Measurements from ENCODE around the gene SLC6A13. TPM values are rescaled to one million over a fixed set of nuclear protein-coding genes. Genes with fewer than 3 reads are reported as not detected.
"Not testable (repeated sequence)": the region's sequence is repeated elsewhere in the genome, so short reads cannot be mapped to it uniquely, and the experiment has no call there.

Gene SLC6A13
- total RNA-seq (2022) (0.72 and 1.3 TPM in 2 replicates), Bru-seq, nascent RNA (percentile 34 among the genes with signal in this experiment), BruChase-seq, experiment 1, labeled RNA remaining after a 6-hour chase (percentile 75 among the genes with signal in this experiment), BruChase-seq, experiment 2, labeled RNA remaining after a 2-hour chase (percentile 46 among the genes with signal in this experiment)
- long read RNA-seq = 0 reads

DNA sequence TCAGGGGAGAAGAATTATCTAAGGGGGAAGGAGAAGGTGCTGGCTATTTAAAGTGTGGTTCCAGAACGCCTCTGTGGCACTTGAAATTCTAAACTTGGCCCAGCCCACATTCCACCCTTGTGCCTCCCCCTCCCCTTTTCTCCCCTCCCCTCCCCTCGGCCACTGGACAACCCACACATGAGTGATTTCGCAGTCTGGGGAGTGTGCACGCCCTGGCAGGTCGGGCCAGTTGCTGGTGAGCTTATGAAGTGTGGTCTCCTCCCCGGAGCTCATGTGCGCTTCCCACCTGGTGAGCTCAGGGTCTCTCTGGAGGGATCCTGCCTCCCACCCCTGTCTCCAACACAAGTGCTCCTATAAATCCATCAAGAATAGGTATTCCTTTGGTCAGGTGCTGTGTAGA lies at the start of gene SLC6A13:
Gene SLC6A13 (minus strand): TSS at position 20 of the 400 bp plus-strand sequence. CDS start 2,784 bp downstream, outside the sequence.
- Mint-ChIP-seq H3K27me3 (ENCODE audit: insufficient read depth, unreplicated experiment) (peaks cover 48% of the 10 kb centered on the region), H3K4me1 (ENCODE audit: insufficient read depth, unreplicated experiment) (peaks cover 5% of the 10 kb centered on the region), H3K36me3 (ENCODE audit: insufficient read depth, unreplicated experiment) (no peaks in the 10 kb centered on the region), H3K27ac (ENCODE audit: low read depth, unreplicated experiment) (no peak within 1 kb of the TSS), H3K4me3 (ENCODE audit: unreplicated experiment) (no peak within 1 kb of the TSS), H3K9me3 (ENCODE audit: unreplicated experiment) (no peaks in the 10 kb centered on the region)
- no TSS peak for BruUV-seq (replicated peaks)
- intact Hi-C loops (cut with micrococcal nuclease) = no loop called here
- ChIA-PET POLR2A (interaction anchor here (1.0 to 1.7 kb wide), 3 partner anchors 10 to 126 kb away, joined by 3 to 5 read pairs (median 3); partner anchors contain the start of gene KDM5A), CTCF (no interaction called here)
- no peak for DNase-seq (ENCODE audit: unreplicated experiment)
- TF ChIP-seq, protein P1, sequence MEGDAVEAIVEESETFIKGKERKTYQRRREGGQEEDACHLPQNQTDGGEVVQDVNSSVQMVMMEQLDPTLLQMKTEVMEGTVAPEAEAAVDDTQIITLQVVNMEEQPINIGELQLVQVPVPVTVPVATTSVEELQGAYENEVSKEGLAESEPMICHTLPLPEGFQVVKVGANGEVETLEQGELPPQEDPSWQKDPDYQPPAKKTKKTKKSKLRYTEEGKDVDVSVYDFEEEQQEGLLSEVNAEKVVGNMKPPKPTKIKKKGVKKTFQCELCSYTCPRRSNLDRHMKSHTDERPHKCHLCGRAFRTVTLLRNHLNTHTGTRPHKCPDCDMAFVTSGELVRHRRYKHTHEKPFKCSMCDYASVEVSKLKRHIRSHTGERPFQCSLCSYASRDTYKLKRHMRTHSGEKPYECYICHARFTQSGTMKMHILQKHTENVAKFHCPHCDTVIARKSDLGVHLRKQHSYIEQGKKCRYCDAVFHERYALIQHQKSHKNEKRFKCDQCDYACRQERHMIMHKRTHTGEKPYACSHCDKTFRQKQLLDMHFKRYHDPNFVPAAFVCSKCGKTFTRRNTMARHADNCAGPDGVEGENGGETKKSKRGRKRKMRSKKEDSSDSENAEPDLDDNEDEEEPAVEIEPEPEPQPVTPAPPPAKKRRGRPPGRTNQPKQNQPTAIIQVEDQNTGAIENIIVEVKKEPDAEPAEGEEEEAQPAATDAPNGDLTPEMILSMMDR (IDR thresholded peaks at IDR 0.05; ENCODE audit: unreplicated experiment) = no peak

DNA sequence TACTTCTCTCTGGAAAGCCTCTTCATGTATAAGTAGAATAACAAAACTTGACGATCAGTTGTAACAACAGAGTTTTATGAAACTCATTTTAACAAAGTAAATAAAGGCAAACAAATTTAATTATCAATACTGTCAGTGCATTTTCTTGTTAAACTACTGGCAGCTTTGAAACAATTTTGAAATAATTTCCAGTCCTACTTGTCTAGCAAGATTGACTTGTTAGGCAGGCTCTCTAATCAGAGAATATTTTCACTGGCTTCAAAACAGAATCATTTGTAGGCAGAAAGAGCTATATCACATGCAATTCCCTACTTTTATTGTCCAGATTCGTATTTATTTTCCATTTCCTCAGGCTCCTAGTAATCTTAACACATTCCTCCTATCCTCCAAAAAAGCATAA lies 45.9 kb upstream of the SLC6A13 start:
- DNase-seq (ENCODE audit: unreplicated experiment) = no peak
- intact Hi-C loops (cut with micrococcal nuclease) = no loop called here
- Mint-ChIP-seq H3K9me3 (ENCODE audit: unreplicated experiment) (no peaks in the 10 kb centered on the region), H3K27ac (ENCODE audit: low read depth, unreplicated experiment) (no peak overlapping the region), H3K4me3 (ENCODE audit: unreplicated experiment) (no peak overlapping the region), H3K4me1 (ENCODE audit: insufficient read depth, unreplicated experiment) (no peaks in the 10 kb centered on the region), H3K27me3 (ENCODE audit: insufficient read depth, unreplicated experiment) (no peaks in the 10 kb centered on the region), H3K36me3 (ENCODE audit: insufficient read depth, unreplicated experiment) (peaks cover 96% of the 10 kb centered on the region)
- BruUV-seq (replicated peaks) = no TSS peak
- ChIA-PET POLR2A (no interaction called here), CTCF (no interaction called here)
- TF ChIP-seq, protein P1 (IDR thresholded peaks at IDR 0.05; ENCODE audit: unreplicated experiment) = no peak

DNA sequence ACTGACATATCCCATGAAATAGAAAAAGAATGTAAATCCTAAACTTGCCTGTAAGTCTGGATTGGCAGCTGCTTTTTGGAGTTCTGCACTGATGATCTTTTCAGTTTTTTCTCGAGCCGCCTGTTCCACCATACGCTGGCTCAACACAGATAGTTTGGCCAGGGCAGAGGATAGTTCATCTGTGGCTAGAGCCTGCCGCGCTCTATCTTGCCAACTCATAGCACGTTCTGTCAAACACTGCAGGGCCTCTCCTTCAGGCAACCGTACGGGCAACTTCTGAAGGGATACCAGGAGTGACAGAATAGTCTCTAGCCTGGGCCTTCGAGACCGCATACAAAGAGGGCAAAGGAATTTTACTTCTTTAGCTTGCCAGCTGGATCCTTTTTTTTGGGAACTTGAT lies 44.8 kb upstream of the SLC6A13 start:
- H3K4me1 Mint-ChIP-seq (ENCODE audit: insufficient read depth, unreplicated experiment) = no peaks in the 10 kb centered on the region
- intact Hi-C loops (cut with micrococcal nuclease) = no loop called here
- H3K4me3 Mint-ChIP-seq (ENCODE audit: unreplicated experiment) = no peak overlapping the region
- ChIA-PET CTCF (no interaction called here), POLR2A (no interaction called here)
- no peak for DNase-seq (ENCODE audit: unreplicated experiment)
- H3K36me3 Mint-ChIP-seq (ENCODE audit: insufficient read depth, unreplicated experiment) = peaks cover 99% of the 10 kb centered on the region
- no peaks in the 10 kb centered on the region for H3K27me3 Mint-ChIP-seq (ENCODE audit: insufficient read depth, unreplicated experiment)
- no peaks in the 10 kb centered on the region for H3K9me3 Mint-ChIP-seq (ENCODE audit: unreplicated experiment)
- TSS peak; percentile 76 for BruUV-seq (replicated peaks)
- TF ChIP-seq, protein P1 (IDR thresholded peaks at IDR 0.05; ENCODE audit: unreplicated experiment) = no peak
- H3K27ac Mint-ChIP-seq (ENCODE audit: low read depth, unreplicated experiment) = no peak overlapping the region

DNA sequence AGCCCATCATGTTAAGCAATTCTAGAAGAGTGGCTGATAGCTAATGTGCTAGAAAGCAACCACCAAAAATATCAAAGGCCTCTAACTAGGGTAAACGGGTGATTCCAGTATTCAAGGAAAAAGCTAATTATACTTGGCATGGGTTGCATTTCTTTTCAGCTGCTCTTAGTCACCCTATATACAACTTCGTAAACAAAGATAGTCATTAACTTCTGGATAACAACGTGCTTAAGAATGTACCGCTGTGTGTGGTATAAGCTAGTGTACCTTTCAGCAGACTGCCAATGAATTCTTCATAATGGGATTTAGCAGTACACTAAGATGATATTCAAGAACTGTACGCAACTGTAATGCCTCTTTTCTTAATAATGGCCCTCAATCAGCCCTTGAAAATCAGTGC lies 42.2 kb upstream of the SLC6A13 start:
- POLR2A ChIA-PET = interaction anchor here (0.6 to 0.8 kb wide), 2 partner anchors 15 to 25 kb away, joined by 3 read pairs; no protein-coding TSS in a partner anchor

DNA sequence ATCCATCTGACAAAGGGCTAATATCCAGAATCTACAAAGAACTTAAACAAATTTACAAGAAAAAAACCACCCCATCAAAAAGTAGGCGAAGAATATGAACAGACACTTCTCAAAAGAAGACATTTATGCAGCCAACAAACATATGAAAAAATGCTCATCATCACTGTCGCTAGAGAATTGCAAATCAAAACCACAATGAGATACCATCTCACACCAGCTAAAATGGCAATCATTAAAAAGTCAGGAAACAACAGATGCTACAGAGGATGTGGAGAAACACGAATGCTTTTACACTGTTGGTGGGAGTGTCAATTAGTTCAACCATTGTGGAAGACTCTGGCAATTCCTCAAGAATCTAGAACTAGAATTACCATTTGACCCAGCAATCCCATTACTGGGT lies 40.1 kb upstream of the SLC6A13 start:
- H3K27me3 Mint-ChIP-seq (ENCODE audit: insufficient read depth, unreplicated experiment); H3K4me3 Mint-ChIP-seq (ENCODE audit: unreplicated experiment); BruUV-seq (replicated peaks); intact Hi-C loops (cut with micrococcal nuclease); DNase-seq (ENCODE audit: unreplicated experiment); H3K27ac Mint-ChIP-seq (ENCODE audit: low read depth, unreplicated experiment); H3K4me1 Mint-ChIP-seq (ENCODE audit: insufficient read depth, unreplicated experiment): not testable (repeated sequence)
- POLR2A ChIA-PET = interaction anchor here (0.6 kb wide), 1 partner anchor 48 kb away, joined by 3 read pairs; no protein-coding TSS in a partner anchor
- CTCF ChIA-PET = interaction anchor here (0.6 kb wide), 1 partner anchor 67 kb away, joined by 3 read pairs; no protein-coding TSS in a partner anchor
- Mint-ChIP-seq H3K36me3 (ENCODE audit: insufficient read depth, unreplicated experiment) (peaks cover 94% of the 10 kb centered on the region), H3K9me3 (ENCODE audit: unreplicated experiment) (peaks cover 24% of the 10 kb centered on the region)

More for the DNA sequence above, 42.2 kb upstream of the SLC6A13 start:
- no peak for DNase-seq (ENCODE audit: unreplicated experiment)
- Mint-ChIP-seq H3K4me1 (ENCODE audit: insufficient read depth, unreplicated experiment) (no peaks in the 10 kb centered on the region), H3K9me3 (ENCODE audit: unreplicated experiment) (peaks cover 10% of the 10 kb centered on the region), H3K27ac (ENCODE audit: low read depth, unreplicated experiment) (no peak overlapping the region), H3K4me3 (ENCODE audit: unreplicated experiment) (no peak overlapping the region), H3K36me3 (ENCODE audit: insufficient read depth, unreplicated experiment) (peaks cover 99% of the 10 kb centered on the region), H3K27me3 (ENCODE audit: insufficient read depth, unreplicated experiment) (no peaks in the 10 kb centered on the region)
- CTCF ChIA-PET = no interaction called here
- TF ChIP-seq, protein P1 (IDR thresholded peaks at IDR 0.05; ENCODE audit: unreplicated experiment) = no peak
- BruUV-seq (replicated peaks) = no TSS peak
- intact Hi-C loops (cut with micrococcal nuclease) = no loop called here

DNA sequence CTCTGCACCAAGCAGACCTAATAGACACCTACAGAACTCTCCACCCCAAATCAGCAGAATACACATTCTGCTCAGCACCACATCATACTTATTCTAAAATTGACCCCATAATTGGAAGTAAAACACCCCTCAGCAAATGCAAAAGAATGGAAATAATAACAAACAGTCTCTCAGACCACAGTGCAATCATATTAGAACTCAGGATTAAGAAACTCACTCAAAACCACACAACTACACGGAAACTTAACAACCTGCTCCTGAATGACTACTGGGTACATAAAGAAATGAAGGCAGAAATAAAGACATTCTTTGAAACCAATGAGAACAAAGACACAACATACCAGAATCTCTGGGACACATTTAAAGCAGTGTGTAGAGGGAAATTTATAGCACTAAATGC lies 37.5 kb upstream of the SLC6A13 start:
- BruUV-seq (replicated peaks); H3K4me3 Mint-ChIP-seq (ENCODE audit: unreplicated experiment); H3K27me3 Mint-ChIP-seq (ENCODE audit: insufficient read depth, unreplicated experiment); H3K4me1 Mint-ChIP-seq (ENCODE audit: insufficient read depth, unreplicated experiment); CTCF ChIA-PET; DNase-seq (ENCODE audit: unreplicated experiment); H3K27ac Mint-ChIP-seq (ENCODE audit: low read depth, unreplicated experiment); intact Hi-C loops (cut with micrococcal nuclease): not testable (repeated sequence)
- H3K36me3 Mint-ChIP-seq (ENCODE audit: insufficient read depth, unreplicated experiment) = peaks cover 87% of the 10 kb centered on the region
- peaks cover 24% of the 10 kb centered on the region for H3K9me3 Mint-ChIP-seq (ENCODE audit: unreplicated experiment)
- POLR2A ChIA-PET = interaction anchor here (0.8 to 0.9 kb wide), 2 partner anchors 11 to 72 kb away, joined by 3 to 4 read pairs; no protein-coding TSS in a partner anchor

Data from MCF 10A (cell line).